NCI-H510A (cell line): ENCODE data around the gene NKX1-1.
"Not testable (repeated sequence)": the region's sequence is repeated elsewhere in the genome, so short reads cannot be mapped to it uniquely, and the experiment has no call there.

Experiments used
- DNase-seq: peaks from one replicate; lab custom pipeline; 2025; lab: John Stamatoyannopoulos, UW

The NKX1-1 gene

GRCh38 chr4:1373892-1374705 is 32.1 kb downstream of the NKX1-1 start:
- no peak for DNase-seq

- DNase-seq, result not testable (repeated sequence)
These were observed 33.7 kb downstream of the NKX1-1 start for GRCh38 chr4:1372576-1372975.

GRCh38 chr4:1371176-1372165 is 34.8 kb downstream of the NKX1-1 start:
- no peak for DNase-seq

GRCh38 chr4:1370321-1371124 is 35.7 kb downstream of the NKX1-1 start:
- DNase-seq, result no peak

- no peak for DNase-seq
These were observed 36.7 kb downstream of the NKX1-1 start for GRCh38 chr4:1369479-1370079.

GRCh38 chr4:1369091-1369450 is 37.2 kb downstream of the NKX1-1 start:
- no peak for DNase-seq

- no peak for DNase-seq
These were observed 37.7 kb downstream of the NKX1-1 start for GRCh38 chr4:1368421-1369090.

GRCh38 chr4:1367936-1368289 is 38.3 kb downstream of the NKX1-1 start:
- no peak for DNase-seq

- DNase-seq, result no peak
These were observed 38.9 kb downstream of the NKX1-1 start for GRCh38 chr4:1367230-1367935.

- DNase-seq, result no peak
These were observed 39.6 kb downstream of the NKX1-1 start for GRCh38 chr4:1366371-1367229.

GRCh38 chr4:1365271-1366178 is 40.7 kb downstream of the NKX1-1 start:
- DNase-seq, result no peak

- DNase-seq, result no peak
These were observed 41.5 kb downstream of the NKX1-1 start for GRCh38 chr4:1364748-1365147.

GRCh38 chr4:1364217-1364616 is 42.0 kb downstream of the NKX1-1 start:
- DNase-seq, result no peak

- no peak for DNase-seq
These were observed 42.7 kb downstream of the NKX1-1 start for GRCh38 chr4:1363513-1363912.

GRCh38 chr4:1362521-1362920 is 43.7 kb downstream of the NKX1-1 start:
- DNase-seq, result no peak

GRCh38 chr4:1362046-1362445 is 44.2 kb downstream of the NKX1-1 start:
- no peak for DNase-seq

- no peak for DNase-seq
These were observed 44.8 kb downstream of the NKX1-1 start for GRCh38 chr4:1361431-1361830.
